Measurements from ENCODE around the gene DNAH11. TPM values are rescaled to one million over a fixed set of nuclear protein-coding genes. Genes with fewer than 3 reads are reported as not detected.

Gene DNAH11
- total and polyA plus RNA-seq, 2 of the 13 experiments (the other 11 are each of a cell fraction or from before 2014, with no cell fraction given) = not detected

DNA sequence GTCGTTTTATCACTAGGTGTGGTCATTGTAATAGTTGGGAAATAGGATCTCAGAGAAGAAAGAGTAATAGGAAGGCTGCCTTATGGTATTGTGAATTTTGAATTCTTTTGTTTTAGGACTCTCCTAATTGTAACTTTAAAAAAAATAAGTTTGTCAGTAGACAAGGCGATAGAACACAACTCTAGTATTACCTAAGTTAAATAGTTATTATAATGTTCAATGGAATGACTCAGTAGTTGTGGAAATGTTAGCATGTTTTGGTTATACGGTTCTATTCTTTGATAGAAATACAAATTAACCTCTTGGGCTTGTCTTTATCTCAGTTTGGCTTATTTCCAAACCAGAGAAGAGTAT lies 1.4 kb downstream of the DNAH11 start:
- Histone ChIP-seq H3K4me3 (replicated peaks in 1 of 3; ENCODE audit: insufficient read depth in 1 of 3, low read depth in 2 of 3, low read length in 3 of 3) (no peak overlapping the region), H3K9ac (ENCODE audit: insufficient read depth, low read depth, low read length) (no peak overlapping the region), H4K20me1 (ENCODE audit: insufficient read depth, low read length) (no peaks in the 10 kb centered on the region), H3K27ac (ENCODE audit: extremely low read length, insufficient read depth, low read length) (no peak overlapping the region), H3K4me2 (ENCODE audit: low read depth, low read length) (no peak overlapping the region), H3K4me1 (ENCODE audit: insufficient read depth, low read length) (no peaks in the 10 kb centered on the region), H3K36me3 (replicated peaks in 1 of 2; ENCODE audit: control insufficient read depth in 1 of 2, insufficient read depth in 2 of 2, low read length in 2 of 2) (no peaks in the 10 kb centered on the region), H2AFZ (ENCODE audit: low read length) (no peak overlapping the region), H3K79me2 (ENCODE audit: insufficient read depth, low read length) (no peaks in the 10 kb centered on the region), H3K27me3 (ENCODE audit: control insufficient read depth in 1 of 2, insufficient read depth in 2 of 2, low read length in 2 of 2) (peaks cover 0 to 30% of the 10 kb centered on the region in 2 experiments; a peak in 3 of 5 replicates), H3K9me3 (ENCODE audit: low read length) (no peaks in the 10 kb centered on the region)
- in situ Hi-C loops (cut with HindIII; ENCODE audit: extremely low pct_ligation_motif_present, low pct_unique_long_range_greater_than_20kb) = loop anchor here (25.0 kb wide), 1 partner anchor 218 kb away; no protein-coding TSS in a partner anchor
- intact Hi-C loops (cut with micrococcal nuclease; ENCODE audit: unreplicated experiment) = no loop called here
- no TSS peak for BruUV-seq (replicated peaks)
- DNase-seq (ENCODE audit: low spot score) (no peak), ATAC-seq (no peak), FAIRE-seq (no peak)
- WGBS (ENCODE audit: low lambda C conversion rate) = 4% methylated on average over 3 of the region's 3 CpGs
- CTCF ChIA-PET (ENCODE audit: low intra/inter-chr PET ratio, low total read pairs) = no interaction called here
- TF ChIP-seq ZFX (CRISPR knock-in tag; IDR thresholded peaks at IDR 0.05; ENCODE audit: low read depth) (no peak), HMGA1 (CRISPR knock-in tag; conservative IDR thresholded peaks at IDR 0.05) (no peak), ZNF777 (CRISPR knock-in tag; IDR thresholded peaks at IDR 0.05) (no peak), ATF3 (CRISPR knock-in tag; IDR thresholded peaks at IDR 0.05) (no peak), CCDC6 (CRISPR knock-in tag; IDR thresholded peaks at IDR 0.05) (no peak), ZNF546 (CRISPR knock-in tag; conservative IDR thresholded peaks at IDR 0.05) (no peak), FOXC1 (CRISPR knock-in tag; IDR thresholded peaks at IDR 0.05; ENCODE audit: borderline replicate concordance) (no peak), ZNF644 (CRISPR knock-in tag; IDR thresholded peaks at IDR 0.05; ENCODE audit: low read depth) (no peak), ZNF207 (IDR thresholded peaks at IDR 0.05; ENCODE audit: borderline replicate concordance) (no peak), PTBP1 (IDR thresholded peaks at IDR 0.05; ENCODE audit: low read depth, low read length, poor library complexity, severe bottlenecking) (no peak), KLF12 (CRISPR knock-in tag; IDR thresholded peaks at IDR 0.05; ENCODE audit: borderline replicate concordance) (no peak), MAFF (IDR thresholded peaks at IDR 0.05; ENCODE audit: low read depth, low read length) (no peak), ZNF460 (CRISPR knock-in tag; IDR thresholded peaks at IDR 0.05; ENCODE audit: borderline replicate concordance) (no peak), MXD4 (CRISPR knock-in tag; IDR thresholded peaks at IDR 0.05) (no peak), SRSF1 (optimal IDR thresholded peaks at IDR 0.05; ENCODE audit: low read depth, low read length) (no peak), CERS6 (CRISPR knock-in tag; IDR thresholded peaks at IDR 0.05) (no peak)
- TF ChIP-seq, protein P1, sequence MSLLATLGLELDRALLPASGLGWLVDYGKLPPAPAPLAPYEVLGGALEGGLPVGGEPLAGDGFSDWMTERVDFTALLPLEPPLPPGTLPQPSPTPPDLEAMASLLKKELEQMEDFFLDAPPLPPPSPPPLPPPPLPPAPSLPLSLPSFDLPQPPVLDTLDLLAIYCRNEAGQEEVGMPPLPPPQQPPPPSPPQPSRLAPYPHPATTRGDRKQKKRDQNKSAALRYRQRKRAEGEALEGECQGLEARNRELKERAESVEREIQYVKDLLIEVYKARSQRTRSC (CRISPR knock-in tag; IDR thresholded peaks at IDR 0.05; ENCODE audit: low read depth) = no peak
- TF ChIP-seq, protein P2, sequence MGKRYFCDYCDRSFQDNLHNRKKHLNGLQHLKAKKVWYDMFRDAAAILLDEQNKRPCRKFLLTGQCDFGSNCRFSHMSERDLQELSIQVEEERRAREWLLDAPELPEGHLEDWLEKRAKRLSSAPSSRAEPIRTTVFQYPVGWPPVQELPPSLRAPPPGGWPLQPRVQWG (CRISPR knock-in tag; IDR thresholded peaks at IDR 0.05; ENCODE audit: borderline replicate concordance, low read depth) = no peak
- POLR2A ChIA-PET = no interaction called here

Data from HepG2 (cell line).